GM23338 (cell line): ENCODE data around the gene MLNR. TPM values are rescaled to one million over a fixed set of nuclear protein-coding genes. Genes with fewer than 3 reads are reported as not detected.

Experiments
- polyA plus RNA-seq: library from polyadenylated mRNA; unstranded; fragments of >200 nt; fragmentation: Nextera tagmentation; extraction: Ambion mirVana; gene quantifications from 2 replicates; pipeline ENCODE4 v1.2.1, GENCODE V29; 2016
- small RNA-seq: library from RNA; depleted of rRNA; stranded (forward); fragments of <200 nt; gene quantifications from one replicate; pipeline ENCODE3, GENCODE V24; 2014; ENCODE audit warnings: low replicate concordance
- total RNA-seq: library from RNA; depleted of rRNA; stranded (reverse); fragments of >200 nt; shearing (Covaris generic); gene quantifications from 2 replicates; pipeline ENCODE4 v1.2.3, GENCODE V29; 2014; rRNA removed

Gene MLNR
- total and polyA plus RNA-seq, 2 experiments from 2014 or later: 0.17 TPM; not detected in 1

Small RNA genes within 50 kb of the gene (small RNA-seq; reads per million reads assigned to genes)
- gene COX7CP1: not detected

Other genes starting within 250 kb of the MLNR start
- gene FNDC3A, start 244.4 kb upstream of the MLNR start, total RNA-seq: 31.1 and 32.0 TPM in 2 replicates
- 9.9 and 10.3 TPM in 2 replicates for gene FNDC3A, start 244.4 kb upstream of the MLNR start, polyA plus RNA-seq
- 1.3 and 3.1 TPM in 2 replicates for gene CDADC1, start 27.6 kb downstream of the MLNR start, total RNA-seq
- 8.4 and 9.3 TPM in 2 replicates for gene CDADC1, start 27.6 kb downstream of the MLNR start, polyA plus RNA-seq
- 4.4 and 5.9 TPM in 2 replicates for gene CAB39L, start 223.7 kb downstream of the MLNR start, total RNA-seq
- 2.5 and 3.3 TPM in 2 replicates for gene CAB39L, start 223.7 kb downstream of the MLNR start, polyA plus RNA-seq
- gene SETDB2, start 223.9 kb downstream of the MLNR start, total RNA-seq: 5.8 and 6.3 TPM in 2 replicates
- 1.6 and 4.6 TPM in 2 replicates for gene SETDB2, start 223.9 kb downstream of the MLNR start, polyA plus RNA-seq